ENCODE measurements around the gene PRR19.
A peak's percentile ranks its signal among the peaks of the same experiment; 100 is the strongest.

PRR19 gene

GRCh38 chr19:42284591-42285341, 17.2 kb upstream of the PRR19 start:
- peak; percentile 52 to 57 for DNase-seq

GRCh38 chr19:42285541-42285941, 16.4 kb upstream of the PRR19 start:
- DNase-seq = no peak

- DNase-seq = no peak
Measured at GRCh38 chr19:42285988-42286348, 16.0 kb upstream of the PRR19 start.

- no peak for DNase-seq
Measured at GRCh38 chr19:42286349-42287016, 15.4 kb upstream of the PRR19 start.

- DNase-seq = no peak
Measured at GRCh38 chr19:42287017-42287826, 14.7 kb upstream of the PRR19 start.

- DNase-seq = no peak
Measured at GRCh38 chr19:42287827-42288107, 14.2 kb upstream of the PRR19 start.

GRCh38 chr19:42288387-42288786, 13.5 kb upstream of the PRR19 start:
- DNase-seq = no peak

GRCh38 chr19:42288881-42289555, 12.9 kb upstream of the PRR19 start:
- no peak for DNase-seq

- no peak for DNase-seq
Measured at GRCh38 chr19:42289556-42290041, 12.3 kb upstream of the PRR19 start.

- no peak for DNase-seq
Measured at GRCh38 chr19:42290136-42290522, 11.8 kb upstream of the PRR19 start.

GRCh38 chr19:42290523-42291434, 11.2 kb upstream of the PRR19 start:
- peak; percentile 76 to 78 for DNase-seq

GRCh38 chr19:42291435-42291810, 10.5 kb upstream of the PRR19 start:
- no peak for DNase-seq

GRCh38 chr19:42292042-42292960, 9.6 kb upstream of the PRR19 start:
- no peak for DNase-seq

GRCh38 chr19:42292963-42293362, 9.0 kb upstream of the PRR19 start:
- no peak for DNase-seq

- no peak for DNase-seq
Measured at GRCh38 chr19:42293540-42293939, 8.4 kb upstream of the PRR19 start.

GRCh38 chr19:42293948-42294347, 8.0 kb upstream of the PRR19 start:
- no peak for DNase-seq

GRCh38 chr19:42294471-42295137, 7.3 kb upstream of the PRR19 start:
- DNase-seq = no peak

GRCh38 chr19:42295342-42295741, 6.6 kb upstream of the PRR19 start:
- no peak for DNase-seq

- peak; percentile 96 to 98 for DNase-seq
Measured at GRCh38 chr19:42295831-42296525, 6.0 kb upstream of the PRR19 start.

- DNase-seq = no peak
Measured at GRCh38 chr19:42297039-42297438, 4.9 kb upstream of the PRR19 start.
